Nephron (organoid): Measurements from ENCODE around the gene TUBB8B.
"Not testable (repeated sequence)": the region's sequence is repeated elsewhere in the genome, so short reads cannot be mapped to it uniquely, and the experiment has no call there.

Source experiments
- H3K27ac Mint-ChIP-seq, 3 experiments: 2 replicates each; pipeline ENCODE4 v1.8.0; 2020; ENCODE audit warnings: mixed read lengths in 3 of 3, mild to moderate bottlenecking in 2 of 3, moderate library complexity in 1 of 3
- H3K27me3 Mint-ChIP-seq: 2 replicates; pipeline ENCODE4 v1.8.0; 2021; ENCODE audit warnings: low read depth, mild to moderate bottlenecking, moderate library complexity, mixed read lengths
- H3K36me3 Mint-ChIP-seq: 2 replicates; pipeline ENCODE4 v1.8.0; 2020; ENCODE audit warnings: low read depth, mixed read lengths
- H3K4me1 Mint-ChIP-seq: 2 replicates; pipeline ENCODE4 v1.8.0; 2020; ENCODE audit warnings: mixed read lengths
- H3K4me3 Mint-ChIP-seq, 3 experiments: 2 replicates each; pipeline ENCODE4 v1.8.0; 2020; ENCODE audit warnings: mild to moderate bottlenecking in 3 of 3, mixed read lengths in 3 of 3, moderate library complexity in 2 of 3
- H3K9me3 Mint-ChIP-seq: 2 replicates; pipeline ENCODE4 v1.8.0; 2020; ENCODE audit warnings: mixed read lengths
- TF ChIP-seq, protein P1 (sequence below), 3 experiments: fragments of 200-600 bp; sonication (generic); IDR thresholded peaks; one replicate each; pipeline ENCODE4 v1.5.0; 2021; ENCODE audit warnings: antibody characterized with exemption in 3 of 3; ENCODE audit not compliant: unreplicated experiment in 3 of 3

Gene TUBB8B

DNA sequence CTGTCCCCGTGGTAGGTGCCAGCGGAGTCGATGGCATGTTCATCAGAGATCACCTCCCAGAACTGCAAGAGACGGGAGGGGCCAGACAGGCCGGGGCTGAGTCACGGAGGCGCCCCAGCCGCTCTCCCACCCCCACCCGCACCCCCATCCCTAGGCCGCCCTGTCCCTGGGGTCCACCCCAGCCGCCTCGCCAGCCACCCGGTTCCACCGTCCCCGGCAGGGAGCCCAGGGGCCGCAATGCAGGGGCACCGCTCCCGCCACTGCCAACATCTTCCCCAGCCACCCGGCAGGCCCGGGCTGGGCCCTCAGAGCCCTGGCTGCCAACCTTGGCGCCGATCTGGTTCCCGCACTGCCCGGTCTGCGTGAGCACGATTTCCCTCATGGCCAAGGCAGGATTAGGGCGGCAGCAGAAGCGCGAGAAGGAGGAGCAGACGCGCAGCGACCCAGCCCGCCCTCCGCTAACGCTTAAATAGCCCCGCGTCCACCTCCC lies at the start of gene TUBB8B:
Gene TUBB8B, minus strand, starts transcription at position 440 of the 490 bp plus-strand sequence. Its CDS starts 58 bp downstream, at position 382.
- H3K4me3 Mint-ChIP-seq, H3K4me1 Mint-ChIP-seq: not testable (repeated sequence)

DNA sequence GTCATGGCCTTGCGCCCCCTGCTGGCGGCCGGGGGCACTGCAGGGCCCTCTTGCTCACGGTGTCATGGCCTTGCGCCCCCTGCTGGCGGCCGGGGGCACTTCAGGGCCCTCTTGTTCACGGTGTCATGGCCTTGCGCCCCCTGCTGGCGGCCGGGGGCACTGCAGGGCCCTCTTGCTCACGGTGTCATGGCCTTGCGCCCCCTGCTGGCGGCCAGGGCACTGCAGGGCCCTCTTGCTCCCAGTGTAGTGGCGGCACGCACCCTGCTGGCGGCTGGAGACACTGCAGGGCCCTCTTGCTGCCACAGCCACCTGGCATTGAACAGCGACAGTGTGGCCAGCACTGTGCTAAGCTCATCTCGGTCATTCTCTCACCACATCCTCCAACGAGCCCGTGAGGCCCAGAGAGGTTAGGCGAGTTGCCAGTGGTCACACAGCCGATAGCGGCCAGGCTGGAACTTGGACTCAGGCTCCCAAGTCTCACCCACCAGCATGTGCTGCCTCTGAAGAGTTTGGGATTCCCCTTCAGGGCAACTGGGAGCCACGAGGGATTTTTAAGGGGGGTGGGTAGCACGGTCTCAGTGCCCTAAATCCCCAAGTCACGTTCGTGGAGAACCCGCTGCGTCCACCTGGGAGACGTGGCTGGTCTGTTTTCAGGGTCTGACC lies 48.0 kb upstream of the TUBB8B start:
- H3K27me3 Mint-ChIP-seq, H3K27ac Mint-ChIP-seq, H3K4me1 Mint-ChIP-seq, H3K4me3 Mint-ChIP-seq, H3K36me3 Mint-ChIP-seq, H3K9me3 Mint-ChIP-seq: not testable (repeated sequence)

More for the DNA sequence above, at the start of gene TUBB8B:
- H3K27me3 Mint-ChIP-seq, H3K9me3 Mint-ChIP-seq, H3K36me3 Mint-ChIP-seq: not testable (repeated sequence)
- peak within 1 kb of the TSS in 2 of 3 experiments; percentile 25 to 33 for H3K27ac Mint-ChIP-seq

DNA sequence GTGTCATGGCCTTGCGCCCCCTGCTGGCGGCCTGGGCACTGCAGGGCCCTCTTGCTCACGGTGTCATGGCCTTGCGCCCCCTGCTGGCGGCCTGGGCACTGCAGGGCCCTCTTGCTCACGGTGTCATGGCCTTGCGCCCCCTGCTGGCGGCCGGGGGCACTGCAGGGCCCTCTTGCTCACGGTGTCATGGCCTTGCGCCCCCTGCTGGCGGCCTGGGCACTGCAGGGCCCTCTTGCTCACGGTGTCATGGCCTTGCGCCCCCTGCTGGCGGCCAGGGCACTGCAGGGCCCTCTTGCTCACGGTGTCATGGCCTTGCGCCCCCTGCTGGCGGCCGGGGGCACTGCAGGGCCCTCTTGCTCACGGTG lies 47.3 kb upstream of the TUBB8B start:
- H3K36me3 Mint-ChIP-seq, H3K4me1 Mint-ChIP-seq, H3K27me3 Mint-ChIP-seq, H3K9me3 Mint-ChIP-seq, H3K27ac Mint-ChIP-seq, H3K4me3 Mint-ChIP-seq: not testable (repeated sequence)
- TF ChIP-seq, protein P1, sequence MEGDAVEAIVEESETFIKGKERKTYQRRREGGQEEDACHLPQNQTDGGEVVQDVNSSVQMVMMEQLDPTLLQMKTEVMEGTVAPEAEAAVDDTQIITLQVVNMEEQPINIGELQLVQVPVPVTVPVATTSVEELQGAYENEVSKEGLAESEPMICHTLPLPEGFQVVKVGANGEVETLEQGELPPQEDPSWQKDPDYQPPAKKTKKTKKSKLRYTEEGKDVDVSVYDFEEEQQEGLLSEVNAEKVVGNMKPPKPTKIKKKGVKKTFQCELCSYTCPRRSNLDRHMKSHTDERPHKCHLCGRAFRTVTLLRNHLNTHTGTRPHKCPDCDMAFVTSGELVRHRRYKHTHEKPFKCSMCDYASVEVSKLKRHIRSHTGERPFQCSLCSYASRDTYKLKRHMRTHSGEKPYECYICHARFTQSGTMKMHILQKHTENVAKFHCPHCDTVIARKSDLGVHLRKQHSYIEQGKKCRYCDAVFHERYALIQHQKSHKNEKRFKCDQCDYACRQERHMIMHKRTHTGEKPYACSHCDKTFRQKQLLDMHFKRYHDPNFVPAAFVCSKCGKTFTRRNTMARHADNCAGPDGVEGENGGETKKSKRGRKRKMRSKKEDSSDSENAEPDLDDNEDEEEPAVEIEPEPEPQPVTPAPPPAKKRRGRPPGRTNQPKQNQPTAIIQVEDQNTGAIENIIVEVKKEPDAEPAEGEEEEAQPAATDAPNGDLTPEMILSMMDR (IDR thresholded peaks at IDR 0.05; ENCODE audit: unreplicated experiment in 3 of 3): peak in 1 of 3 experiments; percentile 11

DNA sequence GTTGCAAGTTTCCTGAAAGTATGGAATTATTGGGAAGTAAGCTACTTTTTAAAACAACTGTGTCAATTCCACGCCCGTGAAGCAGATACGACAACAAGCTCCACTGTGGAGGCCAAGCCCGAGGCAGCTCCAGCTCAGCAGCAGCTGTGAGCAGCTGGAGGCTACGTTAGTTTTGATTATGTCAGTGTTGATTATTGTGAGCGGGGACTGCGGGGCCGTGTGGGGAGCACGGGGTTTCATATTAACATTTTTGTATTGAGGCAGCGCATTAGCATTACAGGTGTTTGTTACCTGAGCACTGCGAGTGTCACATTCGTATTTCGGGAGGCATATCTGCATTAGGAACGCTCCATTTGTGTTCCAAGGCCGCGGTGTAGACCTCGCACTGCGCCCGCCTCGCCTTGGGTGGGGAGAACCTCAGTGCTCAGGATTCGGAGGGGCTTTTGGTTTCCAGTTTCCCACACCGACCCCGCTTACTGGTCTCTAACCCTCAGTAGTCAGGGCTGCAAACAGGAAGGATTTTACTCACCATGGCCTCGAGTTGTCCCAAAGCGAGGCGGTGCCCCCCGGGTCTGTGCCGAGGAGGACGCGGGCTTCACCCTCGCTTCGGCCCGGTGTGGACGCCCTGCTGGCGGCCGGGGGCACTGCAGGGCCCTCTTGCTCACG lies 46.8 kb upstream of the TUBB8B start:
- H3K4me1 Mint-ChIP-seq, H3K36me3 Mint-ChIP-seq, H3K4me3 Mint-ChIP-seq, H3K9me3 Mint-ChIP-seq, H3K27me3 Mint-ChIP-seq: not testable (repeated sequence)
- H3K27ac Mint-ChIP-seq: peak overlapping the region in 1 of 3 experiments; percentile 21

DNA sequence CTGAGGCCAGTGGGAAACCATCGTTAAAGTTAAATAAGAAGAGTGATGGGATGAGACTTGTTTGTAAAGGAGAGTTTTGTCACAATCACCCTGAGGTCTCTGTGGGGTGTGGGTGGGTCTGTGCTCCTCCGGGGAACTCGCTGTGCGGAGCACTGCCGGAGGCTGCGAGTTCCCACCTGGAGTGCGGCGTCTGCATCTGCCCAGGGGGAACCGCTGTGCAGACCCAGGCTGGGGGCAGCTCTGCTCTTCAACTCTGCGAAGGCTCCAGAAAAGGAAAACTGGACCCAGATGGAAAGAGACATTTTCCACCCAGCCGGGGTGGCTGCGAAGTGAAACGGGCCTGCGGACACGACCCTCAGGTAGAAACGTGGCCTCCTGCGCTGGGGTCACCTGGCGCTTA lies 46.2 kb upstream of the TUBB8B start:
- not testable (repeated sequence) for H3K4me3 Mint-ChIP-seq, H3K36me3 Mint-ChIP-seq, H3K4me1 Mint-ChIP-seq, H3K27me3 Mint-ChIP-seq, H3K9me3 Mint-ChIP-seq, H3K27ac Mint-ChIP-seq

DNA sequence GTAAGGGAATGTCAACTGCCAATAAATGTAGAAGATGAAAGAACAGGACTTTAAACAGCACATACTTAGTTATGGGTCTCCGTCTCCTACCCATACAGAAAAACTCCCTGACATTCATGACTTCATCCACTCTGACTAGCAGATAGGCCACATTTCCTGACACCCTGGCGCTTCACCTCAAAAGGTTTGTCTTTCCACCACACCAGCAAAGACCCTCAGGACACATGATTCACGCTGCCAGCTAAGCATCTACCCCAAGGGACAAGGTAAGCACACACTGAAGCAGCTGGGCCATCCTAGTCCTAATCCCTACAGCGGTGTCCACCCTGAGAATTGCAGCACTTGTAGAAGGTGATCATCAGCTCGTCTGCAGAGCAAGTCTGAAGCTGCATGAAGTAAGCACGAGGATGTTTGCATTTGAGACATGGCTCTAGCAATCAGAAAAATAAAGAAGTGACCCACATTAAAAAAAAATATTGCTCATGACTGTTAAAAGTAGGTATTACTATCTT lies 44.5 kb upstream of the TUBB8B start:
- H3K4me3 Mint-ChIP-seq, H3K36me3 Mint-ChIP-seq, H3K4me1 Mint-ChIP-seq, H3K27me3 Mint-ChIP-seq, H3K27ac Mint-ChIP-seq: not testable (repeated sequence)
- H3K9me3 Mint-ChIP-seq: peaks cover 11% of the 10 kb centered on the region

DNA sequence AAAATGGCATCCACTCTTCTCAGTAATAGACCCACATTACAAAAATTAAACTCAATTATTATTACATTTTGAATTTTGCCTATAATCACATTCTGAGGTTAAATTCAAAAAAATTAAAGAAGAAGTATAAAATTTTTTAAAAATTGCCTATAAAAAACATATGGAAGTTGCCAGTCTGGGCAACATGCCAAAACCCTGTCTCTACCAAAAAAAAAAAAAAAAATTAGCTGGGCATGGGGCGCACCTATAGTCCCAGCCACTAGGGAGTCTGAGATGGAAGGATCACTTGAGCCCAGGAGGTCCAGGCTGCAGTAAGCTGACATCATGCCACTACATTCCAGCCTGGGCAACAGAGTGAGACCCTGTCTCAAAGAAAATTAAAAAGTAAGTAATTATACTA lies 42.1 kb upstream of the TUBB8B start:
- H3K27ac Mint-ChIP-seq, H3K4me1 Mint-ChIP-seq, H3K36me3 Mint-ChIP-seq, H3K9me3 Mint-ChIP-seq, H3K4me3 Mint-ChIP-seq, H3K27me3 Mint-ChIP-seq: not testable (repeated sequence)

DNA sequence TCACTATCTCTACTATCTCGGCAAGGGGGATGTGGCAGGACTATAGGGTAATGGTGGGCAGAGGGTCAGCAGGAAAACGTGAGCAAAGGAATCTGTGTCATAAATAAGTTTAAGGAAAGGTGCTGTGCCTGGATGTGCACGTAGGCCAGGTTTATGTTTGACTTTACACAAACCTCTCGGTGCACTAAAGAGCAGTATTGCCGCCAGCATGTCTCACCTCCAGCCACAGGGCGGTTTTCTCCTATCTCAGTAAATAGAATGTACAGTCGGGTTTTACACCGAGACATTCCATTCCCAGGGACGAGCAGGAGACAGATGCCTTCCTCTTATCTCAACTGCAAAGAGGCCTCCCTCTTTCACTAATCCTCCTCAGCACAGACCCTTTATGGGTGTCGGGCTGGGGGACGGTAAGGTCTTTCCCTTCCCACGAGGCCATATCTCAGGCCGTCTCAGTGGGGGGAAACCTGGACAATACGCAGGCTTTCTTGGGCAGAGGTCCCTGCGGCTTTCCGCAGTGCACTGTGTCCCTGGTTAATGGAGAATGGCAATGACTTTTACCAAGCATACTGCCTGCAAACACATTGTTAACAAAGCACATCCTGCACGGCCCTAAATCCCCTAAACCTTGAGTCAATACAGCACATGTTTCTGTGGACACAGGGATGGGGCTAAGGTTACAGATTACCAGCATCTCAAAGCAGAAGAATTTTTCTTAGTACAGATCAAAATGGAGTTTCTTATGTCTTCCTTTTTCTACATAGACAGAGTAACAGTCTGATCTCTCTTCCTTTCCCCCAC lies 41.2 kb upstream of the TUBB8B start:
- not testable (repeated sequence) for H3K4me3 Mint-ChIP-seq, H3K9me3 Mint-ChIP-seq, H3K27ac Mint-ChIP-seq, H3K4me1 Mint-ChIP-seq, H3K36me3 Mint-ChIP-seq, H3K27me3 Mint-ChIP-seq

DNA sequence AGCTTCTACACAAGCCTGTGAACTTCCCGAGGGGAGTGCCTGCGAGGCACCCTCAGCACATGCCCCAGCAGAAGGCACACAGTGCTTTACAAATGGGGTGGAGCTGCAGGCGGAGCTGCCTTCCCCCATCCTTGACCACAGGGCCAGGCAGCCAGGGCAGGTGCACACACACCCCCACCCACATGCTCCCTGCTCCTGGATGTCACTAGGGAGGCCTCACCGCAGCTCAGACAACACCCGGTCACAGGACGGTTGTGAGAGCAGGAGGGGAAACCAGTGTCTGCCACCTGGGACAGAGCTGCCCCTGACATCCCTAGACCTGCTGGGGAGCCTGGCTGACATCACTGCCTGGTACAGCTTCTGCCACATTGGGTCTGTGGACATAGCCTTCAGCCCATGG lies 39.7 kb upstream of the TUBB8B start:
- not testable (repeated sequence) for H3K4me1 Mint-ChIP-seq, H3K9me3 Mint-ChIP-seq, H3K4me3 Mint-ChIP-seq, H3K27ac Mint-ChIP-seq, H3K27me3 Mint-ChIP-seq, H3K36me3 Mint-ChIP-seq

DNA sequence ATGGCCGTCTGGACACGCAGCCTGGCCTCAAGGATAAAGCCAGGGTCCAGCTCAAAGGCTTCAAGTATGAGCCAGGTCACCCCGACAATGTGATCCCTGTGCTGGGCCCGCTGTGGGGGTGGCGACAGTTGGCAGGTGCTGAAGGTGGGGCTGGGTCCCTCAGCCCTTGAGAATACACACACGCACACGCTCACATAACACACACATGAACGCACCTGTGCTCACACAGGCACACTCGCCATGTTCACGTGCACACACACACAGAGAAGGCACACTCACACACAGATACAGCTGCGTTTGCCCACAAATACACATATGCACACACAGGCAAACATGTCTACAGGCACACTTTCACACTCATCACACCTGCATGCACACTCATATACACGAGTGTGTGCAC lies 35.4 kb upstream of the TUBB8B start:
- H3K4me1 Mint-ChIP-seq, H3K36me3 Mint-ChIP-seq, H3K4me3 Mint-ChIP-seq, H3K27me3 Mint-ChIP-seq, H3K27ac Mint-ChIP-seq, H3K9me3 Mint-ChIP-seq: not testable (repeated sequence)

DNA sequence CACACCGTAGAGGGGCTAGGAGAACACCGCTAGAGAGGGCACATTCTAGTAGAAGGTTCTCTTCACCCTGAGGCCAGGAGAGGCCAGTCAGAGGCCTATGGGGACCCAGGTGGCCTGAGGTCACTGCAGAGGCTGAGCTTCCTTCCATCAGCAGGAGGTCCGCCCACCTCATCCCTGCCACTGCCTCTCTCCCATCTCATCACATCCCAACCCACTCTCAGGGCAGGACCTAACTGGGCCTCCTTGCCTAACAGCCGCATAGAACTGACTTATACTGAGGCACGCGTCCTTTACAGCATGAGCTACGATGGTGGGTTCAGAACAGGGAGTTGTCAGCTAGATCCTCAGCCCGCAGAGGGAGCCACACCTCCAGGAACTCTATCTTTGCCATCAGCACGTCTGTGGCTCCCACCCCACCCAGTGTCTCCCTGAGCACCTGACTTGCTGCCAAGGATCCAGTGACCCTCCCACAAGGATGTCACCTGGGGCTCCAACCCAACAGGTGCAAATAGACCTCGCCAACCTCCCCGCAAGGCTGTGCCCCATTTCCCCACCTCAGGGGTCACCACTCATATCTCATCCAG lies 33.3 kb upstream of the TUBB8B start:
- not testable (repeated sequence) for H3K4me3 Mint-ChIP-seq, H3K9me3 Mint-ChIP-seq, H3K36me3 Mint-ChIP-seq, H3K27me3 Mint-ChIP-seq, H3K27ac Mint-ChIP-seq, H3K4me1 Mint-ChIP-seq

DNA sequence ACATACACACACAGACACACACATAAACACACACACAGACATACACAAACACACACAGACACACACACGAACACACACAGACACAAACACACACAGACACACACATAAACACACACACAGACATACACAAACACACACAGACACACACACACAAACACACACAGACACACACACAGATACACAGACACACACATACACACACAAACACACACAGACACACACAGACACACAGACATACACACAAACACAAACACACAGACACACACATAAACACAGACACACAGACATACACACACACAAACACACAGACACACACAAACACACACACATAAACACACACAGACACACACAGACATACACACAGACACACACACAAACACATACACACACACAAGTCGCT lies 31.5 kb upstream of the TUBB8B start:
- H3K36me3 Mint-ChIP-seq, H3K27ac Mint-ChIP-seq, H3K4me3 Mint-ChIP-seq, H3K4me1 Mint-ChIP-seq, H3K9me3 Mint-ChIP-seq, H3K27me3 Mint-ChIP-seq: not testable (repeated sequence)

DNA sequence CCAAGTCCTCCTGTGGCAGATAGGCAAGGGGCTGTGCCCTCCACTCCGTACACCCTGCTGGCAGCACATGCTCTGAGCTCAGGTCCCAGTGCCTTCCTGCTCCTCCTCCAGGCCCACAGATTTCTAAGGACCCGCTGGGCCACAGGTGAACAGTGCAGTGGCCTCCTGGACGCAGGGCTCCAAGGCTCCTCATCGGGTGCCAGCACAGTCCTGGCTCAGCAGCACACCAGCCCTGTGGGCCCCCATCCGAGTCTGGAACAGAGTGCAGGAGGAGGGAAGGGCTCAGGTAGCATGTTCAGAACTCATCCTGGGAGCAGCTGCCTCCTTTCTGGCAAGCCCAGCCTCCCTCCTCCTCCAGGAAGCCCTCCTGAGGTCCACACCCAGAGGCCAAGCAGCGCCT lies 30.8 kb upstream of the TUBB8B start:
- not testable (repeated sequence) for H3K4me1 Mint-ChIP-seq, H3K9me3 Mint-ChIP-seq, H3K4me3 Mint-ChIP-seq, H3K36me3 Mint-ChIP-seq, H3K27ac Mint-ChIP-seq, H3K27me3 Mint-ChIP-seq
